Endothelial cell of umbilical vein (primary cell): ENCODE measurements around the gene PTPRK. TPM values are rescaled to one million over a fixed set of nuclear protein-coding genes. Genes with fewer than 3 reads are reported as not detected.
A peak's percentile ranks its signal among the peaks of the same experiment; 100 is the strongest.

Experiments
- BruUV-seq: library from RNA; stranded (reverse); fragments of 400-500 nt; replicated peaks from 2 replicates; lab custom pipeline; 2021; lab: Mats Ljungman, UMichigan
- CTCF ChIA-PET: fragments of 300-600, 350-600 bp; sonication (Branson Sonifier 250); formaldehyde crosslinking; loops from one replicate; lab custom pipeline; 2021; ENCODE audit warnings: antibody characterized with exemption, inconsistent platforms; lab: Charles Lee
- POLR2A ChIA-PET: fragments of 300-600, 350-600 bp; sonication (Branson Sonifier 250); formaldehyde crosslinking; loops from one replicate; lab custom pipeline; 2021; ENCODE audit warnings: antibody characterized with exemption, inconsistent platforms; lab: Charles Lee
- DNase-seq: peaks from one replicate; pipeline ENCODE4 v3.0.0-alpha.2; 2011; ENCODE audit warnings: low read depth, low spot score
- FAIRE-seq: peaks from 2 replicates; lab custom pipeline; 2011; peaks lifted over from hg19 to GRCh38; lab: Jason Lieb, UNC
- H2AFZ ChIP-seq: 2 replicates; pipeline ENCODE4 v1.6.0; 2012; ENCODE audit warnings: low read depth, low read length, control low read depth, inconsistent platforms
- H3K27ac ChIP-seq: 2 replicates; pipeline ENCODE4 v1.5.1; 2011; ENCODE audit warnings: low read depth, mild to moderate bottlenecking, control low read depth, low read length, moderate library complexity; ENCODE audit not compliant: insufficient read depth
- H3K27me3 ChIP-seq, 2 experiments: 2 replicates each; pipeline versions ENCODE4 v1.6.0 to v1.6.1; 2011; ENCODE audit warnings: low read length in 2 of 2, mixed read lengths in 1 of 2; ENCODE audit not compliant: control insufficient read depth in 2 of 2, insufficient read depth in 2 of 2
- H3K36me3 ChIP-seq, 2 experiments: 2 replicates in 1 of 2; 3 replicates in 1 of 2; pipeline ENCODE4 v1.5.1; 2011; ENCODE audit warnings: low read length in 2 of 2, mild to moderate bottlenecking in 1 of 2, moderate library complexity in 1 of 2; ENCODE audit not compliant: control insufficient read depth in 2 of 2, insufficient read depth in 2 of 2; ENCODE audit errors: extremely low read depth in 1 of 2
- H3K4me1 ChIP-seq: 3 replicates; pipeline ENCODE4 v1.5.1; 2011; ENCODE audit warnings: mild to moderate bottlenecking, low read length; ENCODE audit not compliant: control insufficient read depth, insufficient read depth; ENCODE audit errors: extremely low read depth
- H3K4me2 ChIP-seq: 2 replicates; pipeline ENCODE4 v1.6.1; 2011; ENCODE audit warnings: low read length, control low read depth, mixed read lengths; ENCODE audit not compliant: insufficient read depth
- H3K4me3 ChIP-seq, 3 experiments: fragments of 200-600 bp in 1 of 3; sonication (generic), shearing (Covaris generic) in 1 of 3; replicated peaks in 1 of 3; 2 replicates each; pipeline ENCODE4 v1.5.1; 2011 to 2016; ENCODE audit warnings: control low read depth in 3 of 3, low read length in 3 of 3, mild to moderate bottlenecking in 2 of 3, inconsistent platforms in 1 of 3, low read depth in 1 of 3, moderate library complexity in 1 of 3; ENCODE audit not compliant: insufficient read depth in 1 of 3
- H3K79me2 ChIP-seq: 2 replicates; pipeline ENCODE4 v1.6.0; 2012; ENCODE audit warnings: low read length, inconsistent platforms; ENCODE audit not compliant: control insufficient read depth, insufficient read depth
- H3K9ac ChIP-seq: replicated peaks from 2 replicates; pipeline ENCODE3; 2011; ENCODE audit warnings: low read length, control low read depth; ENCODE audit not compliant: insufficient read depth; ENCODE audit errors: extremely low read depth
- H3K9me1 ChIP-seq: replicated peaks from 3 replicates; pipeline ENCODE4 v1.6.0; 2011; ENCODE audit warnings: mild to moderate bottlenecking, low read length; ENCODE audit not compliant: control insufficient read depth, insufficient read depth; ENCODE audit errors: extremely low read depth
- H3K9me3 ChIP-seq: replicated peaks from 2 replicates; pipeline ENCODE4 v1.5.1; 2012; ENCODE audit warnings: low read length, inconsistent platforms; ENCODE audit not compliant: control insufficient read depth, insufficient read depth
- H4K20me1 ChIP-seq: replicated peaks from 2 replicates; pipeline ENCODE3; 2011; ENCODE audit warnings: mild to moderate bottlenecking, low read length; ENCODE audit not compliant: control insufficient read depth, insufficient read depth; ENCODE audit errors: extremely low read depth
- CTCF ChIP-seq, 2 donors: IDR thresholded peaks; 1 replicate in 1 of 2; 2 replicates in 1 of 2; pipeline ENCODE4 v1.5.1; 2011; ENCODE audit warnings: low read length in 2 of 2, mild to moderate bottlenecking in 2 of 2, moderate library complexity in 2 of 2, control low read depth in 1 of 2, inconsistent platforms in 1 of 2, low read depth in 1 of 2; ENCODE audit not compliant: insufficient read depth in 1 of 2; ENCODE audit errors: extremely low read depth in 1 of 2
- EZH2 ChIP-seq: IDR thresholded peaks from 2 replicates; pipeline ENCODE4 v1.6.1; 2012; ENCODE audit warnings: borderline replicate concordance, low read depth, mild to moderate bottlenecking, moderate library complexity, low read length, inconsistent platforms; ENCODE audit not compliant: severe bottlenecking
- FOS ChIP-seq: IDR thresholded peaks from 2 replicates; pipeline ENCODE4 v1.6.1; 2011; ENCODE audit warnings: mild to moderate bottlenecking, low read length, moderate library complexity, borderline replicate concordance; ENCODE audit not compliant: insufficient read depth
- GATA2 ChIP-seq: IDR thresholded peaks from 2 replicates; pipeline ENCODE4 v1.7.0; 2011; ENCODE audit warnings: low read depth, mild to moderate bottlenecking, moderate library complexity, mixed read lengths, low read length; ENCODE audit not compliant: insufficient read length, insufficient read depth
- JUN ChIP-seq: IDR thresholded peaks from 2 replicates; pipeline ENCODE4 v1.6.1; 2011; ENCODE audit warnings: borderline replicate concordance, low read depth; ENCODE audit not compliant: insufficient read length, insufficient read depth
- MAX ChIP-seq: IDR thresholded peaks from 2 replicates; pipeline ENCODE4 v1.6.1; 2011; ENCODE audit not compliant: insufficient read depth, insufficient read length
- MYC ChIP-seq: IDR thresholded peaks from one replicate; pipeline ENCODE4 v1.6.1; 2011; ENCODE audit warnings: mild to moderate bottlenecking, low read depth, low read length
- POLR2A ChIP-seq: IDR thresholded peaks from 2 replicates; pipeline ENCODE4 v1.6.1; 2012; ENCODE audit warnings: low read depth, mild to moderate bottlenecking, control low read depth, low read length
- POLR2AphosphoS5 ChIP-seq: IDR thresholded peaks from 2 replicates; pipeline ENCODE4 v1.6.1; 2012; ENCODE audit warnings: low read depth, mild to moderate bottlenecking, control low read depth, low read length, moderate library complexity; ENCODE audit not compliant: insufficient read depth
- dilution Hi-C: fragments of 300-500 bp; cut with MboI; formaldehyde crosslinking; loops from one replicate; pipeline ENCODE4 v1.15.0; 2019; ENCODE audit warnings: low sequenced_read_pairs; ENCODE audit not compliant: extremely low pct_ligation_motif_present
- intact Hi-C: fragments of 100-400 bp; cut with micrococcal nuclease; formaldehyde crosslinking; loops from one replicate; pipeline ENCODE4 v1.10.0; 2022
- polyA plus RNA-seq, 4 experiments: library from polyadenylated mRNA; depleted of rRNA in 3 of 4; stranded (reverse) in 3 of 4; unstranded in 1 of 4; fragments of >200 nt; gene quantifications; 2 replicates each; pipeline versions ENCODE4 v1.2.1 to v1.2.3, GENCODE V29; 2011 to 2012; ENCODE audit warnings: missing spikeins in 1 of 4
- total RNA-seq: library from RNA; stranded (reverse); gene quantifications from 2 replicates; pipeline ENCODE4 v1.2.3, GENCODE V29; 2021

Gene PTPRK
- total and polyA plus RNA-seq, 2 donors (not counting 3 experiments of a cell fraction or from before 2014, with no cell fraction given), result 15.2 to 74.0 TPM

GRCh38 chr6:128139519-128139918 is 380.9 kb downstream of the PTPRK start:
- dilution Hi-C loops, result no loop called here
- no peaks in the 10 kb centered on the region for H3K4me1 ChIP-seq
- peak; percentile 32 for DNase-seq
- no peak for FAIRE-seq
- ChIA-PET CTCF (interaction anchor here (1.2 kb wide), 1 partner anchor 11 kb away, joined by 4 read pairs; no protein-coding TSS in a partner anchor), POLR2A (no interaction called here)
- H4K20me1 ChIP-seq, result no peaks in the 10 kb centered on the region
- no peaks in the 10 kb centered on the region for H3K9me3 ChIP-seq
- H3K36me3 ChIP-seq, result no peaks in the 10 kb centered on the region
- H2AFZ ChIP-seq, result no peak overlapping the region
- no peak overlapping the region for H3K27ac ChIP-seq
- BruUV-seq, result no TSS peak
- no peak overlapping the region for H3K4me2 ChIP-seq
- TF ChIP-seq JUN (peak; percentile 9), FOS (peak; percentile 31), CTCF (IDR thresholded peaks at IDR 0.05; ENCODE audit: extremely low read depth in 1 of 2, insufficient read depth in 1 of 2, low read depth in 1 of 2, low read length in 2 of 2) (no peak), EZH2 (no peak)
- intact Hi-C loops, result no loop called here
- H3K9me1 ChIP-seq, result no peaks in the 10 kb centered on the region
- no peak overlapping the region for H3K4me3 ChIP-seq
- H3K79me2 ChIP-seq, result no peaks in the 10 kb centered on the region
- H3K9ac ChIP-seq, result no peak overlapping the region
- H3K27me3 ChIP-seq, result no peaks in the 10 kb centered on the region

- no peaks in the 10 kb centered on the region for H3K9me1 ChIP-seq
- no peaks in the 10 kb centered on the region for H3K4me1 ChIP-seq
- no peak overlapping the region for H3K4me3 ChIP-seq
- no peak overlapping the region for H3K27ac ChIP-seq
- H3K9me3 ChIP-seq, result no peaks in the 10 kb centered on the region
- DNase-seq (no peak), FAIRE-seq (no peak)
- no TSS peak for BruUV-seq
- H2AFZ ChIP-seq, result no peak overlapping the region
- H3K79me2 ChIP-seq, result no peaks in the 10 kb centered on the region
- no peaks in the 10 kb centered on the region for H3K36me3 ChIP-seq
- POLR2A ChIA-PET, result no interaction called here
- intact Hi-C loops, result no loop called here
- dilution Hi-C loops, result no loop called here
- TF ChIP-seq CTCF (IDR thresholded peaks at IDR 0.05; ENCODE audit: extremely low read depth in 1 of 2, insufficient read depth in 1 of 2, low read depth in 1 of 2, low read length in 2 of 2) (no peak), POLR2AphosphoS5 (no peak), MAX (no peak), JUN (no peak), EZH2 (no peak), FOS (no peak), POLR2A (no peak), GATA2 (no peak), MYC (no peak)
- no peaks in the 10 kb centered on the region for H4K20me1 ChIP-seq
- no peaks in the 10 kb centered on the region for H3K27me3 ChIP-seq
- H3K9ac ChIP-seq, result no peak overlapping the region
- CTCF ChIA-PET, result interaction anchor here (1.2 kb wide), 1 partner anchor 11 kb away, joined by 4 read pairs; no protein-coding TSS in a partner anchor
- no peak overlapping the region for H3K4me2 ChIP-seq
Observed at GRCh38 chr6:128138694-128139093, 381.7 kb downstream of the PTPRK start.
